ENCODE results near the gene KLF7.

The KLF7 gene

DNA sequence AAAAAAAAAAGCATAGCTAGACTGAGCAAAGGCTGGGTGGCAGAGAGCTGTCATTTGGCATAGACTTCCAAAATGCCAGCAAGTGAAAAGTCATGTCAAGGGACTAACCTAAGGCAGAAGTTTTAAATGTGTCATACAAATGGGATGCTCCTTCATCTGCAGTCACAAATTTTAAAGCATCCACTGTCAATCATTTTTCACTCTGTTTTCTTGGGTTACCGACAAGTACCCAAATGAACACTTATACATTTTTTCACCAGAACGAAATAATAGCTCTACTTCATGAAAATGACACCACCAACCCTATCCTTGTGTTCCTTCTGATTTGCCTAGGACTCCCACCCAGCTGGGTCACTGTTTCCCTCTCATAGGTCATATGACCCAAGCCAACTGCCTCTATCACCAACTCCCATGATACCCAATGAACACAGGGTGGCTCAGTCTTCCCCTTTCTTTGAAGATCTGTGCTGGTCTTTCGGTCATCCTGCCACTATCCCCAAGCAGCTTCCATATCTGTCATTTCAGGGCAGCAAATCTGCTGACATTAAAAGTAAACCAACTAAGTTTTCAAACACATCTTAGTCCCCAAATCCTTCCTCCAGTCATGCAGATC lies 21.5 kb downstream of the KLF7 start:
- Mint-ChIP-seq H3K36me3 (ENCODE audit: low read depth) (peaks cover 24% of the 10 kb centered on the region), H3K27ac (peak overlapping the region; percentile 83), H3K4me3 (peak overlapping the region; percentile 75), H3K9me3 (no peaks in the 10 kb centered on the region), H3K27me3 (no peaks in the 10 kb centered on the region), H3K4me1 (ENCODE audit: low read depth) (peaks cover 78% of the 10 kb centered on the region)

DNA sequence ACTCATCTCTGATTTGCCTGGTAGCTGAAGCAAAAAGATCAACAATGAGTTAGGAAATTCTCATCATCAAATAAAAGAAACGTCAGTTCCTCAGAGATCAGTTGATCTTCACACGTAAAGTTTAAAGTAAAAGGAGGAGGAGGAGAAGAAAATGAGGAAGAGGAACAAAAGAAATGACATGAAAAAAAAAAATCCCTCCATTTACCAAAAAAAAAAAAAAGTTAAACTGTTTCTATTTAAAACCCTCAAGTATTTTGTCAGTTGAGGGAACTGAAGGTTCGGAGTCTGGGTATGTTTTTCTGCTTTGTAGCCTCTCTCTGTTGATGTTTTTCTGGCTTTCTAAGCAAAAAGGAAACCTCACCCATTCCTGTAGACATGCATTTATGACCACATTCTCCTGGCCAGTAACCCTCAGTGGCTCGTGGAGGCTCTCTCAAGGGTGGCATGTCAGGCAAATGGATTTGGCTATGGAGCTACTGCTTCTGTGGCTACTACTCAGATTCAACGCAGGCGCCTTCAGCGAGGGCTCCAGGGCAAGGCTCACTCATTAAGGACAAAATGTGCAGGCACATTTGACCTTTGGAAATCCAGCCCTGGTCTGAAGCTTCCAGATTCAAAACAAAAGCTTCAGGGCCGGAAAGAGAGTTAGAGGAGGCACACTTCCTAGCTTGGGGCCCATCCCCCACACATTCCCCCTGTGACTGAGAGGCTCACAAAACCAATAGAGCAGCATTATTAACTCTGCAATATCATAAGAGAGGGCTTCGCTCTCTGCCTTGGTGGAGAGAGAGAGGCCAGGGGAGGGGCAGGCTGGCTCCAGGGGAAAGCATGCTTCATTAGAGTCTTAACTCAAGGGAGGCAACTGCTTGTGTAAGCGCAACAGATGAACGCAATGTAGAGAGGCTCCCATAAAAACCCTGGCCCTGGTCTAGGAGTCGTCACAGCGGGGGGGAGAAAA lies 22.3 kb downstream of the KLF7 start:
- H3K9me3 Mint-ChIP-seq, result no peaks in the 10 kb centered on the region
- H3K4me1 Mint-ChIP-seq (ENCODE audit: low read depth), result peaks cover 77% of the 10 kb centered on the region
- H3K27ac Mint-ChIP-seq, result peak overlapping the region; percentile 83
- no peaks in the 10 kb centered on the region for H3K27me3 Mint-ChIP-seq
- H3K36me3 Mint-ChIP-seq (ENCODE audit: low read depth), result peaks cover 19% of the 10 kb centered on the region
- H3K4me3 Mint-ChIP-seq, result peak overlapping the region; percentile 75

GRCh38 chr2:207142461-207142860 lies 23.3 kb downstream of the KLF7 start:
- H3K4me1 Mint-ChIP-seq (ENCODE audit: low read depth), result peaks cover 82% of the 10 kb centered on the region
- H3K27ac Mint-ChIP-seq, result peak overlapping the region; percentile 83
- peaks cover 19% of the 10 kb centered on the region for H3K36me3 Mint-ChIP-seq (ENCODE audit: low read depth)
- H3K4me3 Mint-ChIP-seq, result peak overlapping the region; percentile 75
- no peaks in the 10 kb centered on the region for H3K27me3 Mint-ChIP-seq
- no peaks in the 10 kb centered on the region for H3K9me3 Mint-ChIP-seq

DNA sequence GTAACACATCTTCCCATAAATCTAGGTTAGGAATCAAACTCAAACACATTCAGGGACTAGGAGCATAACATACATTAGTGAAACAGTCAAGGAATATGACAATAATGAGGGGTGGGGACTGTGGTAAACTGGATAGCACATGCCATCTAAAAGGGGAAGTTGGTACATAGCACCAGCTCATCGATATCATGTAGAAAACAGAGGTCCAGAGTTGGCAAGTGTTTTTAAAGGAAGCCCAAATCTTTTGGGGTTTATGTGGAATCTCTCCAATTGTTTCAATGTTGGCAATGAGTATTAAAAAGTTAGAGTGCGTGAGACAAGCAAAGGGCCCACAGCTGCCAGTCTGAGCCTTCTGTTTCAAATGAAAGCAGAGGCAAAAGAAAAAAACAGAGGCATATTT lies 24.4 kb downstream of the KLF7 start:
- no peaks in the 10 kb centered on the region for H3K9me3 Mint-ChIP-seq
- peak overlapping the region; percentile 83 for H3K27ac Mint-ChIP-seq
- H3K4me1 Mint-ChIP-seq (ENCODE audit: low read depth), result peaks cover 91% of the 10 kb centered on the region
- H3K36me3 Mint-ChIP-seq (ENCODE audit: low read depth), result peaks cover 20% of the 10 kb centered on the region
- H3K4me3 Mint-ChIP-seq, result peak overlapping the region; percentile 27
- no peaks in the 10 kb centered on the region for H3K27me3 Mint-ChIP-seq

DNA sequence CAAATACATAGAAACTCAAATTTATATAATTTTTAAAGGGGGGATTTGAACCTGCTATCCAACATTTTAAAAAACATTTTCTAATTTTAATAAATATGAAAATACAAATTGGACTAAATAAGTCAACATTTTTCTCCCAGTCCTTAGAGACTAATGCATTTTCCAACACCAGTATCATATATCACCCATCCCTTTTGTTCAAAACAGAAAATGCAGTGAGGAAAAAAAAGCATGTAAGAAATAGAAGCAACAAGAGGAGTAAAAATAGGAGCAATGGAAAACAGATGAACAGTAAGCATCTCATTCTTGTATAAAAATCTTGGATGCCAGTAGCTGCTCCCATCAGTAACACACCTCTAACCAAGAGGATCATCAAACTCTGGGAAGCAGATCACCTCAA lies 25.5 kb downstream of the KLF7 start:
- peak overlapping the region; percentile 14 for H3K27ac Mint-ChIP-seq
- no peak overlapping the region for H3K4me3 Mint-ChIP-seq
- peaks cover 91% of the 10 kb centered on the region for H3K4me1 Mint-ChIP-seq (ENCODE audit: low read depth)

GRCh38 chr2:207139552-207139951 lies 26.2 kb downstream of the KLF7 start:
- peaks cover 91% of the 10 kb centered on the region for H3K4me1 Mint-ChIP-seq (ENCODE audit: low read depth)
- H3K27ac Mint-ChIP-seq, result no peak overlapping the region
- H3K9me3 Mint-ChIP-seq, result no peaks in the 10 kb centered on the region
- H3K4me3 Mint-ChIP-seq, result no peak overlapping the region
- H3K36me3 Mint-ChIP-seq (ENCODE audit: low read depth), result peaks cover 15% of the 10 kb centered on the region
- H3K27me3 Mint-ChIP-seq, result no peaks in the 10 kb centered on the region

More for the DNA sequence above, 25.5 kb downstream of the KLF7 start:
- no peaks in the 10 kb centered on the region for H3K27me3 Mint-ChIP-seq
- peaks cover 20% of the 10 kb centered on the region for H3K36me3 Mint-ChIP-seq (ENCODE audit: low read depth)
- H3K9me3 Mint-ChIP-seq, result no peaks in the 10 kb centered on the region

- Mint-ChIP-seq H3K27ac (no peak overlapping the region), H3K4me3 (no peak overlapping the region), H3K9me3 (no peaks in the 10 kb centered on the region), H3K27me3 (no peaks in the 10 kb centered on the region), H3K4me1 (ENCODE audit: low read depth) (peaks cover 89% of the 10 kb centered on the region), H3K36me3 (ENCODE audit: low read depth) (peaks cover 13% of the 10 kb centered on the region)
Observed at GRCh38 chr2:207138627-207139297, 27.0 kb downstream of the KLF7 start.

GRCh38 chr2:207137596-207138337 lies 28.0 kb downstream of the KLF7 start:
- H3K9me3 Mint-ChIP-seq, result no peaks in the 10 kb centered on the region
- peaks cover 13% of the 10 kb centered on the region for H3K36me3 Mint-ChIP-seq (ENCODE audit: low read depth)
- H3K27me3 Mint-ChIP-seq, result no peaks in the 10 kb centered on the region
- H3K4me3 Mint-ChIP-seq, result no peak overlapping the region
- H3K4me1 Mint-ChIP-seq (ENCODE audit: low read depth), result peaks cover 86% of the 10 kb centered on the region
- H3K27ac Mint-ChIP-seq, result no peak overlapping the region

- H3K36me3 Mint-ChIP-seq (ENCODE audit: low read depth), result peaks cover 13% of the 10 kb centered on the region
- no peaks in the 10 kb centered on the region for H3K27me3 Mint-ChIP-seq
- no peaks in the 10 kb centered on the region for H3K9me3 Mint-ChIP-seq
- peaks cover 85% of the 10 kb centered on the region for H3K4me1 Mint-ChIP-seq (ENCODE audit: low read depth)
- peak overlapping the region; percentile 70 for H3K27ac Mint-ChIP-seq
- H3K4me3 Mint-ChIP-seq, result no peak overlapping the region
Observed at GRCh38 chr2:207136874-207137273, 28.9 kb downstream of the KLF7 start.

- Mint-ChIP-seq H3K9me3 (no peaks in the 10 kb centered on the region), H3K4me1 (ENCODE audit: low read depth) (peaks cover 85% of the 10 kb centered on the region), H3K36me3 (ENCODE audit: low read depth) (peaks cover 13% of the 10 kb centered on the region), H3K4me3 (peak overlapping the region; percentile 24), H3K27ac (peak overlapping the region; percentile 70), H3K27me3 (no peaks in the 10 kb centered on the region)
Observed at GRCh38 chr2:207135801-207136457, 29.8 kb downstream of the KLF7 start.

- Mint-ChIP-seq H3K27me3 (no peaks in the 10 kb centered on the region), H3K36me3 (ENCODE audit: low read depth) (peaks cover 13% of the 10 kb centered on the region), H3K9me3 (no peaks in the 10 kb centered on the region), H3K27ac (no peak overlapping the region), H3K4me3 (peak overlapping the region; percentile 24), H3K4me1 (ENCODE audit: low read depth) (peaks cover 83% of the 10 kb centered on the region)
Observed at GRCh38 chr2:207135340-207135739, 30.4 kb downstream of the KLF7 start.

GRCh38 chr2:207133820-207134519 lies 31.8 kb downstream of the KLF7 start:
- Mint-ChIP-seq H3K4me1 (ENCODE audit: low read depth) (peaks cover 85% of the 10 kb centered on the region), H3K9me3 (peaks cover 5% of the 10 kb centered on the region), H3K27me3 (no peaks in the 10 kb centered on the region), H3K4me3 (no peak overlapping the region), H3K27ac (peak overlapping the region; percentile 19), H3K36me3 (ENCODE audit: low read depth) (peaks cover 12% of the 10 kb centered on the region)

DNA sequence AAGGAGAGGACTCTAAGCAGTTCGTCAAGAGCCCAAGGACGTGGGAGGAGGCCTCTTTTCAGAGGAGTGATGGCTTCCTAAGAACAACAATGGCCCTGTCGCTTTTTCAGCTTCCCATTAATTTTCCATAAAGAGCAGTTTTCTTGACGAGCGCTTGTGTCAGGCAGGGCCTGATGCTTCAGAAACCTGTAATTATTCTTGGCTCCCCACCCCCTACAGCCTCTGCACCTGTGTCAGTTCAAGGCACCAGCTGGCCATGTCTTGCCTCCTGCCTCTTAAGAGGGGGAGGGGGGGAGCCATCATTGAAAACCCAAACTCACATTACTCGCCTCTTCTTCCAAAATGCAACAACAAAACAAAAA lies 32.3 kb downstream of the KLF7 start:
- Mint-ChIP-seq H3K9me3 (peaks cover 8% of the 10 kb centered on the region), H3K27ac (no peak overlapping the region), H3K27me3 (no peaks in the 10 kb centered on the region), H3K4me1 (ENCODE audit: low read depth) (peaks cover 84% of the 10 kb centered on the region), H3K36me3 (ENCODE audit: low read depth) (peaks cover 17% of the 10 kb centered on the region), H3K4me3 (no peak overlapping the region)

DNA sequence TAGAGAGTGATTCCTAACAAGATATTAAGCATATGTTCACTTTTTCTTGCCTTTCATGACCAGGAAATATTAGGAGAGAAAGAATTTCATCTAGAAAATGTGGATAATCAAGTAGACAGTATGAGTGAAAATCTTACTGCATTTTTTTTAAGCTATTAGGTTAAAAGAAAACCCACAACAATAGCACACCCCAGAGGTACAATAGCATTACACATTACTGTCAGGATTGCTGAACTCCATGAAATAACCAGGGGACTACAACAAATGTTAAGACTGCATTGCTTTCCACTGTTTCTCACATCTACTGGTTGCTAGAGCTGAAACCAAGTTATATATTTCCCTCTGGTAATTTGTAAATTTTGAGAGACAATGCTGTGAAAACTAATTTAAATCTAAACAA lies 33.7 kb downstream of the KLF7 start:
- peak overlapping the region; percentile 61 for H3K27ac Mint-ChIP-seq
- peaks cover 20% of the 10 kb centered on the region for H3K36me3 Mint-ChIP-seq (ENCODE audit: low read depth)
- H3K27me3 Mint-ChIP-seq, result no peaks in the 10 kb centered on the region
- peaks cover 80% of the 10 kb centered on the region for H3K4me1 Mint-ChIP-seq (ENCODE audit: low read depth)
- peaks cover 8% of the 10 kb centered on the region for H3K9me3 Mint-ChIP-seq
- H3K4me3 Mint-ChIP-seq, result no peak overlapping the region
